NAMALWA (cell line): Measurements from ENCODE around the gene PRSS22.

ENCODE experiments used
- DNase-seq: peaks from one replicate; pipeline ENCODE4 v3.0.0-alpha.2; 2015; ENCODE audit warnings: low spot score

Gene PRSS22

DNA sequence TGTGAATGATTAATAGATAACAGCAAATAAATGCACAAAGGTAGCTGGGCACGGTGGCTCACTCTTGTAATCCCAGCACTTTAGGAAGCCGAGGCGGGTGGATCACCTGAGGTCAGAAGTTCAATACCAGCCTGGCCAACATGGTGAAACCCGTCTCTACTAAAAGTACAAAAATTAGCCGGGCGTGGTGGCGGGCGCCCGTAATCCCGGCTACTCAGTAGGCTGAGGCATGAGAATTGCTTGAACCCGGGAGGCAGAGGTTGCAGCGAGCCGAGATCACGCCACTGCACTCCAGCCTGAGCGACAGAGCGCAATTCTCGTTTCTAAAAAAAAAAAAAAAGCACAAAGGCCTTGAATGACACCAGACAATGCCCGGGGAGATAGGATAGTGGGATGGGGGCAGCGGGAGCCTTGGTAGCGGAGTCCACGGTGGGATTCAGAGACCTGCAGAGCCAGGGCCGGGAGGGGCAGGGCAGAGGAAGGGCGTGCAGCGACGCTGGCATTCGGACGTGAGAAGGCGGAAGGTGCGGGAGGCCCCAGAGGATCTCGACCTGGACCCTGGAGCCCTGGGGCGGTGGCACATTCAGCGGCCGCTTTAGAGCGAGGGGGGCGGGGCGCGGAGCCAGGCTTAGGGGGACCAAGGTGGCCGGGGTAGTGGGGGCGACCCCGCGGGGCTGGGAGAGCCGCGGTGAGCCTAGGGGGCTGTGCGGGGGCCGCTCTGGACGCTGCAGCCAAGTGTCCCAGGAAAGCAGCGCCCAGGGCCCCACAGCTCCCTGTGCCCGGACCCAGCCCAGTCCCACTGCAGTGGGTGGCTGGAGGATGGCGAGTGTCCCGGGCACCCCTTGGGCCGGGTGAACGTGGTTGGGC is 24.0 kb upstream of the PRSS22 start:
- DNase-seq, result no peak

DNA sequence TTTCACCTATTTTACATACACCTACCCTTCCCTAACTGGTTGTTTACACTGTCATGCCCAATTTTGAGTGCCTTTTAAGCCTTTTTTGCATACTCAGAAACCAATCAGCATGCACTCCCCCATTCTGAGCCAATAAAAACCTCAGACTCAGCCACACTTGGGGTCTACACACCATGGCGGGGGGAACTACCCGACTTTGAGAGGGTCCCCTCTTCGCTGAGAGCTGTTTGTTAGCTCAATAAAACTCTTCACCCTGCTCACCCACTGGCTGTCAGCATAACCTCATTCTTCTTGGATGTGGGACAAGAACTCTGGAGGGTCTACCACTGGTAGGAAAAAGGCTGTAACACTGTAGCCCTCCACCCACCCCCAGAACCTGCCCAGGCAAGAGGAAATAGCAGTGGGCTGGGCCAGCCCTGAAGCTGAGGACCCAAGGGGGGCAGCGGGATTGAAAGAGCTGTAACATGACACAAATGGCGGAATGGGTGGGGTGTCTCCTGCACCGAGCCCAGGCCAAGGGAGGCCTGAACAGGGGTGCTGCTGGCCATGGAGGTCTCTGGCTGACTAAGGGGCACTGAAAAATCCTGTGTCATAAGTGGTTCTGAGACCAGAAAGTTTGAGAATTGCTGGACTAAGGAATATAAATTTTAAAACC is 22.0 kb upstream of the PRSS22 start:
- DNase-seq, result no peak

DNA sequence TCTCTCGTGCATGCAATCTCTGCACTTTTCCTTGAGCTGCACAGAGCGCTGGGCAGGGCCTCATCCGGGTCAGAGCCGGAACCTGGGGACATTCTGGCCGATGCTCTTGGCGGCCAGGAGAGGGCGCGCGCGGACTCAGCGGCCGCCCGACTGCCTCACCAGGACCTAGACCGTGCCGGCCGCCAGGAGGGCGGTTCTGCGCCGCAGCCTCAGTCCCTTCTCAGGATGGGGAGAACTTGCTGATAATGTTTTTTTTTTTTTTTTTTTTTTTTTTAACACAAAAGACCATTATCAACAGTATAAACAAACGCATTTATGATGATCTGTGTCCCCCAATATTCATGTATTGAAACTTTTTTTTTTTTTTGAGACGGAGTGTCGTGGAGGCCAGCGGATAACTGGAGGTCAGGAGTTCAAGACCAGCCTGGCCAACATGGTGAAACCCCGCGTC is 17.0 kb upstream of the PRSS22 start:
- peak; percentile 84 for DNase-seq

DNA sequence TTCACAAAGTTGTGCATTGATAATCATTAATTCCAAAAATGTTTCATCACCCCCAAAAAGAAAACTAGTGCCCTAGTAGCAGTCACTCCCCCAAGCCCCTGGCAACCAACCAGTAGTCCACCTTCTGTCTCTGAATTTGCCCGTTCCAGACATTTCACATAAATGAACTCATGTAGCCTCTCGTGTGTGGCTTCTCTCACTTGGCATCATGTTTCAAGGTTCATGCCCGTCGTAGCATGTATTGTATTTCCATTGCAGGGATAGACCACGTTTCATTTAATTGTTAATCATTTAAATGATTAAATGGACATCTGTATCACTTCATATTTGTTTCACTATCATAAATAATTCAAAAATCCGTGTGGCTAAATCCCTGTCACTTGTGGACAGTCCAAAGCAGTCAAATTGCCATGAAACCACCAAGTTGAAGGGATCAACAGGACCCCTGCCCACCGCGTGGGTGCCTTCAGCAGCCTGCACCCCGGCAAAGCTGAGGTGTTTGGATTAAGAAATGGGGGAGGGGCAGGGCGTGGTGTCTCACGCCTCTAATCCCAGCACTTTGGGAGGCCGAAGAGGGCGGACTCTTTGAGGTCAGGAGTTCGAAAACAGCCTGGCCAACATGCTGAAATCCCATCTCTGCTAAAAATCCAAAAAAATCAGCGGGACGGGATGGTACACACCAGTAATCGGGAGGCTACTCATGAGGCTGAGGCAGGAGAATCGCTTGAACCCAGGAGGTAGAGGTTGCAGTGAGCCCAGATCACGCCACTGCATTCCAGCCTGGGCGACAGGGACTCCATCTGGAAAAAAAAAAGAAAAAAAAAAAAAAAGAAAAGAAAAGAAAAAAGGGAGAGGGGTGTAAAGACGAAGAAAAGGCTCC is 16.3 kb upstream of the PRSS22 start:
- DNase-seq, result no peak

DNA sequence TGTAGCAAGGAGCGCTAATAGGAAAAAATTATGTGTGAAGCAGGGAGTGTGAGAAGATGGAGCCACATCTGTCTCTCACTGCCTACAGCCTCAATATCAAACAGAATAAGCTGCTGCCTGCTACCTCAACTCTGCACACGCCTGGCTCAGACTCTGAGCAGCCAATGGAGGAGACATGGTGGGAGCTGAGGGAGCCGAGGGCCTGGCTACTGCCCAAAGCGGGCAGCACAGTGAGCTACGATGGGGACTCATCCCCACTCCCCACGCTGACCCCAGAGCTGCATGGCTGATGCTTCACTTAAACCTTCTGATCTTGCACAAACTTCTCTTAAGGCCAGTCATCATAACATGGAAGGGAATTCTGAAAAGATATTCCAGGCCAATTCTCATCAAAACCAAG is 14.0 kb upstream of the PRSS22 start:
- no peak for DNase-seq

DNA sequence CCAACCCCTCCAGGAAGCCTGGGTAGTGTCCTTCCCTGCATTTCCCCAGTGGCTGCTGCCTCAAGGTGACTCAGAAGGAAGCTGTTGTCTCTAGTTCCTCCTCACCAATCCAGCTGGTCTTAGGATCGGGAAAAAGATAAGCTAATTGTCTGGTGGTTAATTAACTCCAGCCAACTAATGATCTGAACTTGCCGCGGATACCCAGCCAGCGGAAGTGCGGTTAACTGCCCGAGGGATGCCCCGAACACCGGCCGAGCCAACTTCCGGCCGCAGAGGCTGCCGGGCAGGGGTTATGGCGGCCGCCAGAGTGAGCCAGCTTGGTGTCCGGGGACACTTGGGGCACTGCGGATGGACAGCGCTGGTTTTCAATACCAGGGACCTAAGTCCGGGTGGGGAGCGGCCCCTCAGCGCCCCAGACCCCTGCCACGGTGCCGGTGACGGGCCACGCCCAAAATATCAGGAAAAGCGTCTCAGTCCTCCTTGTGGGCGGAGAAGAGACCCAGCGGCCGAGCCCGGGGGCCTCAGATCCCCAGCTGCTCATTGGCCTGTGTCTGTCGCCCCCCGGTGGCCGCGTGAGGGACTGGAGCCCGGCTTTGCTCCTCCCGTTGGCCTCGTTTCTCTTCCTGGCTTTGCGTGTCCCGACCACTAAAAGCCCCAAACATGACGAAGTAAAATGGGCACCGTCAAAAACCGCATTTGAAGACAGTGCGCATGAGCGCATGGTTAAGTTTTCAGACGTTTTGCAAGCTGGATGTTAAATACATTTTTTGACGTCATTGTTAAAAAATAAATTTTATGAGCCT is 10.2 kb upstream of the PRSS22 start:
- DNase-seq, result peak; percentile 95

DNA sequence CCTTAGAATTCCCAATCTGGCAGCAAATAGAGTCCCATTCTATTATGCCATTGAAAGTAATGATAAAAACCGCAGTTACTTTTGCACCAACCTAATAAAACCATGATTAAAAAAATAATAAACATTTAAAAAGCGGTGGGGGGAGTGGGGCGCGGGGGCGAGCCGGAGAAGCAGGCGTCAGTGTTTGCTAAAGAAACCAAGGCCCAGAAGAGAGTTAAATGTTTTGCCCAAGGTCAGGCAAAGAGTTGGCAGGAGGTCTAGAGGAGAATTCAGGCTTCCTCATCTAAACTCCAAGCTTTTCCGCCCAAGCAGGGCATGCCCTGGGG is 9.7 kb upstream of the PRSS22 start:
- DNase-seq, result no peak

DNA sequence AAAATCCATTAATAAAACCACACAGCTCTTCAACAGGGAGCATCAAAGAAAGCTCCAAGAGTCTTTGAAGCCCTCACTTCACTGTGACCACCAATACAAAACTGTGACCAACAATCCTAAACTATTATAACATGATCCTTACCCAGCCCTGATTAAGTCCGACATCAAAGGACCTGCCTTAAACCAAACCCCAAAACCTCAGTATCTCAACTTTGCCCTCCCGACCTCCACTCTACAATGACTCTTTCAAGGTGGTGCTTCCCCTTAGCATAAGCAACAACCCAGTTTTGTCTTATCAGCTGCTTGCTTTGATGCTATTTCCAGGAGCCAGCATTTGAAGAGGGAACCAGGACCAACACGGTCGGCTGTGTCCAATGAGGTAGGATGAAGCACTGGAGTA is 8.5 kb upstream of the PRSS22 start:
- DNase-seq, result no peak

- no peak for DNase-seq
Measured at GRCh38 chr16:2865651-2866050, 7.7 kb upstream of the PRSS22 start.

- DNase-seq, result peak; percentile 35
Measured at GRCh38 chr16:2860826-2861567, 3.0 kb upstream of the PRSS22 start.

- DNase-seq, result no peak
Measured at GRCh38 chr16:2859686-2860265, 1.8 kb upstream of the PRSS22 start.

DNA sequence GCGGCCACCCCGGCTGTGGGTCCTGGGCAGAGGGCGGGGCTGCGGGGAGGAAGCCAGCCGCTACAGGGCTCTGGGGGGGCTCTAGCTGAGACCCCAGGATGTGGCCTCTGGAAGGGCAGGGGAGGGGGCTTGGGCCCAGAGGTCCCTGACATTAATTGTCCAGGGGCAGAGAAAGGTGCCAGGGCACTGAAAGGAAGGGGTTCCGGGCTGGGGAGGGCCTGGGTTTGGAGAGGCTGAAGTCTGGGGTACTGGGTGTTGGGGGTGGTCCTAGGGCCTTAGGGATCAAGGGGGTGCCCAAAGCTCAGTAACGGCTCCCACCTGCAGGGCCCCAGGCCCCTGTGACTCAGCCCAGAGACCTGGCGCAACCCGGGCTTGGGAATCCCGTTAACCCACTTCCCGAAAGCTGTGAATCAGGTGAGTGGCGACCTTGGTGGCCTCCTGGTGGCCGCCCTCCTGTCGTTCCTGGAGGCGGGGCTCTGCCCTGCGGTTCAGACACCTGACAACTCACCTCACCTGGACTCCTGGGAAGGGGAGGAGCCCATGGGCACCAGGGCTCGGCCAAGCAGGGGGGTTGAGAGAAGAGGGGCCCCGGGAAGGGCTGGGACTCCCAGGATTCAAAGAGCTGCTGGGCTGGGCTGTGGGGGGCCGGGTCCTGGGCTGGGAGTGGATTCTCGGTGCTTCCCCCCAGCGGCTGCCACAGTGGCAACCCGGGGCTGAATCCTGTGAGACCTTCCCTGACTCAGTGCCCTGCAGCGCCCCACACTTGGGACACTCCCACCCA is 465 bp upstream of the PRSS22 start:
- DNase-seq, result no peak

GRCh38 chr16:2856686-2857450 is 1.1 kb downstream of the PRSS22 start:
- DNase-seq, result no peak

DNA sequence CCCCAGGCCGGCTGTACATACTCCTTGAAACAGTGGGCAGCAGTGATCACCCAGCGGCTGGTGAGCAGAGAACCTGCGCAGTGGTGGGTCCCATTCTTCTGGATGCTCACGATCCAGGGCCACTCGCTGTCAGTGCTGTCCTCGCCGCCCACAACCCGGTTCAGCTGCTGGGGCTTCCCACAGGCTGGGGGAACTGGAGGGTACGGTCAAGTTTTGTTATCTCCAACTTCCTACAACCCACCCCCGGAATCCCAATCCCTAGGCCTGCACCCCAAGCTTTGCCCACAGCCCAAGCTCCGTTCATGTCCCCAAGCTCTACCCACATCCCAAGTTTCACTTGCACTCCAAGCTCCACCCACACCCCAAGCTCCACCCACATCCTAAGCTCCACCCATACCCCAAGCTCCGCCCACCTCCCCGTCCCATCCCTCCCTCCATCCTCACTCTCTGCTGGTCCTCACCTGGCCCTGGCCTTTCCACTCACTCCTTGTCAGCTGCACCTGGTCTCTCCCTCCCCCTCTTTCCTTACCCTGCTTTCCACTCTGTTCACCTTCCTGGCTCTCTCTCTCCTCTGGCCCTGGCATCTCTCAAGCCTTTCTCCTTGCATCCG is 1.8 kb downstream of the PRSS22 start:
- DNase-seq, result peak; percentile 40

DNA sequence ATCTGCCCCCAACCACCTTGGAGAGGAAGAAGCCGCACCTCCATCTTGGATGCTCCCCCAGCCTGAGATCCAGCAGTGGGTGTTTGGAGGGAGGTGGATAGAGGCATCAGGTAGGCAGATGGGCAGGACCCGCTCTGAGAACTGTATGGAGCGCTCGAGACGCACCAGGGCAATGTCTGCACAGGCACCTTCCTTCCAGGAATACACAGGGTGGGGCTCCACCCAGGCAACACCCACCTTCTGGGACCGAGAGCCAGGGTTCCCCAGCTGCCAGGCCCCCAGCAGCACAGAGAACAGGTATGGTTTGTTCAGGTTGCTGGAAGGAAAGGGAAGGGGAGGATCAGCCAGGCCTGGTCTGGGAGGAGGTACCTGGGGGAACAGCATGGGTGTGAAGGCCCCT is 2.4 kb downstream of the PRSS22 start:
- DNase-seq, result no peak

- DNase-seq, result peak; percentile 51
Measured at GRCh38 chr16:2854700-2855309, 3.2 kb downstream of the PRSS22 start.

DNA sequence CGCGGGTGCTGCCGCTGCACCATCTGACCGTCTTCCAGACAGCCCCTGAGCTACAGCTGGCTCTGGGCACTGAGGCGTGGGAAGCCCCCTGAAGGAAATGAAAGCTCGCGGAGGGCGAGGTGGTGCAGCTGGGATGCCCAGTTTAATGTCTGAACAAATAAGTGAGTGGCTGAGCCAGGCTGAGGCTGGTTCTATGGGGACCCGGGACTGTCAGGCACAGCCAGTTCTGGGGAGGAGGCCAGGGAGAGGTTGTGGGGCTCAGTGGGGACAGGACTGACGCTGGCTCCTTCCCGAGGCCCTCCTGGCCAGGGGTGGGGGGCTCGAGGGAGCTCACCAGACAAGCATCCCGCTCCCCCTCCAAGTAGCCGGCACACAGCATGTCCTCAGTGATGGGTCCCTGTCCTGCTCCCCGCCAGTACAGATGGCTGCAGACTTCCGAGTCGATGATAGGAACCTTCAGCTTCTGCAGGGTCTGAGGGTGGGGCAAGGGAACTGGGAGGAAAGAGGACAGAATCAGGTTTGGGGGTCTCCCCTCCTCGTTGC is 4.4 kb downstream of the PRSS22 start:
- DNase-seq, result no peak
